Activated B cell treated with CpG ODN at 0.5 μM for 24 hours (primary cell): ENCODE data around the gene TSPAN9. TPM values are rescaled to one million over a fixed set of nuclear protein-coding genes. Genes with fewer than 3 reads are reported as not detected.

ENCODE experiments used
- ATAC-seq: fragments of 200-7000 bp; cut with Tn5 transposase; one replicate; pipeline ENCODE4 v1.10.0; 2021; ENCODE audit warnings: low read depth, mild to moderate bottlenecking, moderate library complexity
- CTCF ChIA-PET: fragments of 350-600 bp; sonication (Branson Sonifier 250); formaldehyde crosslinking; loops from one replicate; lab custom pipeline; 2021; ENCODE audit warnings: antibody characterized with exemption; lab: Charles Lee
- POLR2A ChIA-PET: fragments of 350-600 bp; sonication (Branson Sonifier 250); formaldehyde crosslinking; loops from one replicate; lab custom pipeline; 2021; ENCODE audit warnings: antibody characterized with exemption; lab: Charles Lee
- DNase-seq: peaks from one replicate; pipeline ENCODE4 v3.0.0; 2022
- H3K27ac Mint-ChIP-seq: one replicate; pipeline ENCODE4 v1.8.0; 2020; ENCODE audit warnings: mixed read lengths
- H3K27me3 Mint-ChIP-seq: one replicate; pipeline ENCODE4 v1.8.0; 2021; ENCODE audit warnings: mixed read lengths
- H3K36me3 Mint-ChIP-seq: one replicate; pipeline ENCODE4 v1.8.0; 2021; ENCODE audit warnings: low read depth, mixed read lengths
- H3K4me1 Mint-ChIP-seq: one replicate; pipeline ENCODE4 v1.8.0; 2021; ENCODE audit warnings: mixed read lengths
- H3K4me3 Mint-ChIP-seq: one replicate; pipeline ENCODE4 v1.8.0; 2020; ENCODE audit warnings: mild to moderate bottlenecking, mixed read lengths
- H3K9me3 Mint-ChIP-seq: one replicate; pipeline ENCODE4 v1.8.0; 2020; ENCODE audit warnings: mixed read lengths
- intact Hi-C: fragments of 100-400 bp; cut with micrococcal nuclease; formaldehyde crosslinking; loops from one replicate; pipeline ENCODE4 v1.15.1; 2024
- total RNA-seq: library from RNA; stranded (reverse); gene quantifications from 2 replicates; pipeline ENCODE4 v1.2.3, GENCODE V29; 2022
- TF ChIP-seq, protein P1 (sequence below): fragments of 200-600 bp; IDR thresholded peaks from one replicate; pipeline ENCODE4 v1.8.0; 2022; ENCODE audit warnings: antibody characterized with exemption, mild to moderate bottlenecking

TSPAN9 gene
- total RNA-seq, 1 donor from 2014 or later, result 0.20 TPM

DNA sequence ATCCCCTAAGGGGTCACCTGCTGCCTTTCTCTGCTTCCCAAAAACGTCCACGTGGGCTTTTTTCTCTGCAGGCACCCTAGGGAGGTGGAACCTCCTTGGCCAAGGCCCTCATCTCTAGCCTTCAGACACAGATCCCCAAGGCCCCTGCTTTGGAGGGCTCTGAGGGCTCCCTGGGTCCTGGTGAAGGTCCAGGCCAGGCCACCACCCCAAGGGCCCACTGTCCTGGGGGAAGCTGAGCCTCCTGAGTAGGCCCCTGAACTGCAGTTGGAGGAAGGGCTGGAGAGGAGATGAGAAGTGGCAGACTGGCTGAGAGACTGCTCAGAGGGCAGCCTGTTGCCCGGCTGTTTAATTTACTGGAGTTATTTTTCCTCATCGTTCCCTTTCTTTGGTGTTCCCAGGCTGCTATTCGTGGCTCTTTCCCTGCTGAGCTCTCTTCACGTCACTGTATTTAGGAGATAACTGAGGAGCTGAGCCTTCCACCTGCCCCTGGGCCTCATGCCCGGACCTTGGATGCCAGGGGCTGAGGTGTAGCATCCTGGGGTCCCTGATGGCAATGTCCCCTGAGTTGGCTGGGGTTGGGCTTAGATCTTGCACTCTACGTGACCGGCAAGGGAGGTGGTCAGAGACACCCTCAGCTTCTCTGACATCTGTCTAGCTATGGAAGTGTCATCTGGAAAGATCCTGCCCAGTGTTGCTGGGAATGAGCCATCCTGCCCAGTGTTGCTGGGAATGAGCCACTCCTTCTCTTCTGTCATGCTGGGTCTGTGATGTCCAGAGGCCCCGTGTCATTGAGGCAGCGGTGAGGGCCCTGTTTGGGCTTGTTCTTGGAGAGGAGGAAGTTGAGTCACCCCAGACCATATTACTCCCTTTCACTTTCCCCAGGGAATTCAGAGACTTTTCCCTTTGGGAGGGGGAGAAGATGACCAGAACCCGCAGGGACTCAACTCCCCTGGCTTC lies 139.8 kb downstream of the TSPAN9 start:
- ChIA-PET POLR2A (no interaction called here), CTCF (no interaction called here)
- no peak overlapping the region for H3K4me3 Mint-ChIP-seq
- DNase-seq, result no peak
- H3K27me3 Mint-ChIP-seq, result peaks cover 9% of the 10 kb centered on the region
- H3K36me3 Mint-ChIP-seq, result no peaks in the 10 kb centered on the region
- TF ChIP-seq, protein P1, sequence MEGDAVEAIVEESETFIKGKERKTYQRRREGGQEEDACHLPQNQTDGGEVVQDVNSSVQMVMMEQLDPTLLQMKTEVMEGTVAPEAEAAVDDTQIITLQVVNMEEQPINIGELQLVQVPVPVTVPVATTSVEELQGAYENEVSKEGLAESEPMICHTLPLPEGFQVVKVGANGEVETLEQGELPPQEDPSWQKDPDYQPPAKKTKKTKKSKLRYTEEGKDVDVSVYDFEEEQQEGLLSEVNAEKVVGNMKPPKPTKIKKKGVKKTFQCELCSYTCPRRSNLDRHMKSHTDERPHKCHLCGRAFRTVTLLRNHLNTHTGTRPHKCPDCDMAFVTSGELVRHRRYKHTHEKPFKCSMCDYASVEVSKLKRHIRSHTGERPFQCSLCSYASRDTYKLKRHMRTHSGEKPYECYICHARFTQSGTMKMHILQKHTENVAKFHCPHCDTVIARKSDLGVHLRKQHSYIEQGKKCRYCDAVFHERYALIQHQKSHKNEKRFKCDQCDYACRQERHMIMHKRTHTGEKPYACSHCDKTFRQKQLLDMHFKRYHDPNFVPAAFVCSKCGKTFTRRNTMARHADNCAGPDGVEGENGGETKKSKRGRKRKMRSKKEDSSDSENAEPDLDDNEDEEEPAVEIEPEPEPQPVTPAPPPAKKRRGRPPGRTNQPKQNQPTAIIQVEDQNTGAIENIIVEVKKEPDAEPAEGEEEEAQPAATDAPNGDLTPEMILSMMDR, result no peak
- peaks cover 9% of the 10 kb centered on the region for H3K4me1 Mint-ChIP-seq
- intact Hi-C loops, result no loop called here
- no peaks in the 10 kb centered on the region for H3K9me3 Mint-ChIP-seq
- no peak for ATAC-seq
- H3K27ac Mint-ChIP-seq, result no peak overlapping the region

DNA sequence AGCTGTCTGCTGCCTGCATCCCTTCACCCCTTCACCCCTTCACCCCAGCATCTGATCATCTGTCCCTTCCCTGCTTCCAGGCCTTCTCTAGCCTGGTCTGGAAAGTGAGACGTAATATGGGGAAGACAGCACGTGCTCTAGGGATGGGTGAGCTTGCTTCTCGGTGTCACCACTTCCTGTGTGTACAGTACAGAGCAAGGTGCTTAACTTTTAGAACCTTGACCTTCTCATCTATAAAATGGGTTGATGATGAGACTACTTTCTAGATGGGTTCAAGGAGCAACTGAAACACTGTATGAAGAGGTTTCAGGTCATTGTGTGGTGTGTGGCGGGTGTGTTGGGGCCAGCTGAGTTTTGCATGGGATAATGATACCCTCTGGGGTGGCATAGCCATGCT lies 140.5 kb downstream of the TSPAN9 start:
- Mint-ChIP-seq H3K36me3 (no peaks in the 10 kb centered on the region), H3K27me3 (peaks cover 8% of the 10 kb centered on the region), H3K27ac (no peak overlapping the region), H3K4me1 (peaks cover 9% of the 10 kb centered on the region), H3K4me3 (no peak overlapping the region), H3K9me3 (no peaks in the 10 kb centered on the region)
- DNase-seq (no peak), ATAC-seq (no peak)
- CTCF ChIA-PET, result no interaction called here
- intact Hi-C loops, result no loop called here
- TF ChIP-seq, protein P1, result no peak
- POLR2A ChIA-PET, result no interaction called here

DNA sequence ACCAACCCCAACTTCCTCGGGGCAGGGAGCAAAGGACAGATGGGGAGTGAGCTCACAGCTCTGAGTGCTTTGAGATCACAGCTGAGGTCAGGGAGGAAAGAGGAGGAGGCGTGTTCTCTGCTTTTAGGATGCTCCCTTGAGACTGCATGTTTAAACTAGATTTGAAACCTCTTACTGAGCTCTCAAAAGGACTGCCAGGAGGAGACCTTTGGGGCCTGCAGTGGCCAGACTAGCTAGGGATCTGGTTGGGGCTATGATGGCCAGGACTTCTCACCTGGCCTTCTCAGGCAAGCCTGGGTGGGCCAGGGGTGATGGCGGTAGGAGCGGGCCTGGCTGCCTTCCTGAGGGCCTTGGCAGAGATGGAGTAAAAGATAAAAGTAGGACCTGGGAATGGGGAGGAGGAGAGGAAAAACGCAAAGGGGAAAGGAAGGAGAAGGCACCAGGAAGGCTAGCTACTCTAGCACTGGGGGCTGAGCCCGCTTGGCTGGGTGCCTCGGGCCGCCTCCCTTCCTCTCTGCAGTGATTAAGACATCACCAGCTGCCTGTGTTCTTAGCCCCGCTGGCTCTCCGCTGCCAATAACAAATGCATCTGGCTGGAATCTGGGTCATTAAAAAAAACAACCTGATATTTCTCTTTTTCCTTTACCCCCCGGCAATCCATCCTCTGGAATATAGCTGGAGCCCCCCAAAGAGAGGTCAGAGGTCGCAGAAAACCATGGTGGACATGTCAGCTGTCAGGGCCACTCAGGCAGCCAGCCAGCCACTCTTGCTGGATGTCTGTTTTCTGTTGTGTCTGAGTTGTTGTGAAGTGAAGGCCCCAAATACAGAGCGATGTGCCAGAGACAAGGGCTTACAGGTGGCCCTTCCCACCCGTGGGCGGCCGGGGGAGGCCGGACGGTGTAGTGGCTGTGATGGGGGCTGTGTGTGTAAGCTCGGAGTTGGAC lies 141.3 kb downstream of the TSPAN9 start:
- ATAC-seq (no peak), DNase-seq (no peak)
- Mint-ChIP-seq H3K9me3 (no peaks in the 10 kb centered on the region), H3K27ac (no peak overlapping the region), H3K27me3 (peaks cover 7% of the 10 kb centered on the region), H3K4me3 (no peak overlapping the region), H3K36me3 (no peaks in the 10 kb centered on the region), H3K4me1 (peaks cover 9% of the 10 kb centered on the region)
- POLR2A ChIA-PET, result no interaction called here
- TF ChIP-seq, protein P1, result no peak
- CTCF ChIA-PET, result no interaction called here
- intact Hi-C loops, result no loop called here

DNA sequence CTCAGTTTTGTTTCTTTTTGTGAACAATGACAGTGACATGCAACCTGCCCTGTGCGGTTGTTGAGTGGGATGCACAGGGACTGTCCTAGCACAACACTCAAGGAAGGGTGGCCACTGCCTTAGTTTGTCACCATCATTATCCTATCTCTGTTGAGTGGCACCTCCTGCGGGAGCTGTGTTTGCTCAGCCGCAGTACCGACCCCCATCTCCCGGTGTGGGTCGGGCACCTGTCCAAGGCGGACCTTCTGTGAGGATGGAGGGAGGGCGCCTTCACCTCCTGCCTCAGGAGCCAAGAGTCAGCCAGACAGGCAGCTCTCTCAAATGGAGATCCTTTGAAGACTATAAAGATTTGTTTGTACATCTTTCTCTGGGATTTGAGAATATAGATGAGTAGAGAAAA lies 142.1 kb downstream of the TSPAN9 start:
- no peak for DNase-seq
- no peaks in the 10 kb centered on the region for H3K9me3 Mint-ChIP-seq
- no peak for ATAC-seq

More for the DNA sequence above, 142.1 kb downstream of the TSPAN9 start:
- no peak overlapping the region for H3K4me3 Mint-ChIP-seq
- POLR2A ChIA-PET, result no interaction called here
- CTCF ChIA-PET, result no interaction called here
- H3K4me1 Mint-ChIP-seq, result peaks cover 9% of the 10 kb centered on the region
- intact Hi-C loops, result no loop called here
- peaks cover 3% of the 10 kb centered on the region for H3K27me3 Mint-ChIP-seq
- H3K36me3 Mint-ChIP-seq, result no peaks in the 10 kb centered on the region
- no peak overlapping the region for H3K27ac Mint-ChIP-seq
- TF ChIP-seq, protein P1, result no peak
